ENCODE measurements around the gene BBS2. TPM values are rescaled to one million over a fixed set of nuclear protein-coding genes. Genes with fewer than 3 reads are reported as not detected.

Gene BBS2
- total and polyA plus RNA-seq, 2 of the 13 experiments (the other 11 are each of a cell fraction or from before 2014, with no cell fraction given) = 59.7 to 68.3 TPM

GRCh38 chr16:56480776-56481467 is 38.9 kb downstream of the BBS2 start:
- ChIA-PET CTCF (ENCODE audit: low intra/inter-chr PET ratio, low total read pairs) (no interaction called here), POLR2A (no interaction called here)
- ATAC-seq = no peak
- BruUV-seq (replicated peaks) = no TSS peak
- Histone ChIP-seq H4K20me1 (ENCODE audit: insufficient read depth, low read length) (no peaks in the 10 kb centered on the region), H3K9ac (ENCODE audit: insufficient read depth, low read depth, low read length) (no peak overlapping the region), H3K4me3 (replicated peaks in 1 of 3; ENCODE audit: insufficient read depth in 1 of 3, low read depth in 2 of 3, low read length in 3 of 3) (no peak overlapping the region), H3K4me2 (ENCODE audit: low read depth, low read length) (no peak overlapping the region), H3K36me3 (replicated peaks in 1 of 2; ENCODE audit: control insufficient read depth in 1 of 2, insufficient read depth in 2 of 2, low read length in 2 of 2) (peaks cover 10 to 35% of the 10 kb centered on the region in 2 experiments), H3K27ac (ENCODE audit: extremely low read length, insufficient read depth, low read length) (no peak overlapping the region), H3K4me1 (ENCODE audit: insufficient read depth, low read length) (no peaks in the 10 kb centered on the region), H2AFZ (ENCODE audit: low read length) (no peak overlapping the region), H3K27me3 (ENCODE audit: control insufficient read depth in 1 of 2, insufficient read depth in 2 of 2, low read length in 2 of 2) (no peaks in the 10 kb centered on the region), H3K9me3 (ENCODE audit: low read length) (no peaks in the 10 kb centered on the region), H3K79me2 (ENCODE audit: insufficient read depth, low read length) (no peaks in the 10 kb centered on the region)
- in situ Hi-C loops (cut with HindIII; ENCODE audit: extremely low pct_ligation_motif_present, low pct_unique_long_range_greater_than_20kb) (no loop called here), intact Hi-C loops (cut with micrococcal nuclease; ENCODE audit: unreplicated experiment) (no loop called here)
- no peak for DNase-seq (ENCODE audit: low spot score)
- FAIRE-seq = no peak
- TF ChIP-seq NFYC (CRISPR knock-in tag; IDR thresholded peaks at IDR 0.05) (no peak), KDM4B (CRISPR knock-in tag; IDR thresholded peaks at IDR 0.05) (no peak), PHF20 (CRISPR knock-in tag; IDR thresholded peaks at IDR 0.05) (no peak), ZFP37 (CRISPR knock-in tag; IDR thresholded peaks at IDR 0.05; ENCODE audit: borderline replicate concordance) (no peak)
- TF ChIP-seq, protein P1, sequence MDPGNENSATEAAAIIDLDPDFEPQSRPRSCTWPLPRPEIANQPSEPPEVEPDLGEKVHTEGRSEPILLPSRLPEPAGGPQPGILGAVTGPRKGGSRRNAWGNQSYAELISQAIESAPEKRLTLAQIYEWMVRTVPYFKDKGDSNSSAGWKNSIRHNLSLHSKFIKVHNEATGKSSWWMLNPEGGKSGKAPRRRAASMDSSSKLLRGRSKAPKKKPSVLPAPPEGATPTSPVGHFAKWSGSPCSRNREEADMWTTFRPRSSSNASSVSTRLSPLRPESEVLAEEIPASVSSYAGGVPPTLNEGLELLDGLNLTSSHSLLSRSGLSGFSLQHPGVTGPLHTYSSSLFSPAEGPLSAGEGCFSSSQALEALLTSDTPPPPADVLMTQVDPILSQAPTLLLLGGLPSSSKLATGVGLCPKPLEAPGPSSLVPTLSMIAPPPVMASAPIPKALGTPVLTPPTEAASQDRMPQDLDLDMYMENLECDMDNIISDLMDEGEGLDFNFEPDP (CRISPR knock-in tag; conservative IDR thresholded peaks at IDR 0.05) = 0 out of 2 replicates have a peak, but pooled peaks have one; percentile 45
- TF ChIP-seq, protein P2, sequence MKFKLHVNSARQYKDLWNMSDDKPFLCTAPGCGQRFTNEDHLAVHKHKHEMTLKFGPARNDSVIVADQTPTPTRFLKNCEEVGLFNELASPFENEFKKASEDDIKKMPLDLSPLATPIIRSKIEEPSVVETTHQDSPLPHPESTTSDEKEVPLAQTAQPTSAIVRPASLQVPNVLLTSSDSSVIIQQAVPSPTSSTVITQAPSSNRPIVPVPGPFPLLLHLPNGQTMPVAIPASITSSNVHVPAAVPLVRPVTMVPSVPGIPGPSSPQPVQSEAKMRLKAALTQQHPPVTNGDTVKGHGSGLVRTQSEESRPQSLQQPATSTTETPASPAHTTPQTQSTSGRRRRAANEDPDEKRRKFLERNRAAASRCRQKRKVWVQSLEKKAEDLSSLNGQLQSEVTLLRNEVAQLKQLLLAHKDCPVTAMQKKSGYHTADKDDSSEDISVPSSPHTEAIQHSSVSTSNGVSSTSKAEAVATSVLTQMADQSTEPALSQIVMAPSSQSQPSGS (CRISPR knock-in tag; IDR thresholded peaks at IDR 0.05) = no peak
- 88% methylated on average over 7 of the region's 7 CpGs for WGBS (ENCODE audit: low lambda C conversion rate)

Measured in HepG2 (cell line).